IPS DF 19.7 (cell line): ENCODE measurements around the gene RAP1GDS1.
"Not testable (repeated sequence)": the region's sequence is repeated elsewhere in the genome, so short reads cannot be mapped to it uniquely, and the experiment has no call there.

Experiments used
- DNase-seq: peaks from one replicate; pipeline ENCODE4 v3.0.0-alpha.2; 2013; ENCODE audit warnings: low read depth, low spot score

RAP1GDS1 gene

GRCh38 chr4:98352396-98352795 is 91.2 kb downstream of the RAP1GDS1 start:
- no peak for DNase-seq

GRCh38 chr4:98352940-98353339 is 91.8 kb downstream of the RAP1GDS1 start:
- DNase-seq, result no peak

- no peak for DNase-seq
Observed at GRCh38 chr4:98358630-98359248, 97.6 kb downstream of the RAP1GDS1 start.

DNA sequence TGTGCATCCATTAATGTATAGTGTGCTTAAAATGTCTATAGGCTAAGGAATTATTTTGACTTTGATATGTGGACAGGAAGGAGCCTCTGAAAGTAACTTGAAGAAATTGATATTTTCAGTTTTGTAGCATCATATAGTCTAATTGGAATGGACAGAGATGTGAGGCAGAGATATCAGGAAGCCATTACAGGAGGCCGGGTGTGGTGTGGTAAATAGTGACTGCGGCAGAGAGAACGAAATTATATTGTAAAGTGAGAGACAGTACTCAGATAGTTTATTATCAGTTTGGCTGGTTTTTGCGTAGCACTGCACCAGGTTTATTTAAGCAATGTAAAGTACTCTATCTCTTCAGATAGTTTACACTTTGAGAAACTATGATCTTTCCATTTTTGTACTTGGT is 98.5 kb downstream of the RAP1GDS1 start:
- DNase-seq, result no peak

GRCh38 chr4:98363431-98363830 is 102.2 kb downstream of the RAP1GDS1 start:
- DNase-seq, result no peak

DNA sequence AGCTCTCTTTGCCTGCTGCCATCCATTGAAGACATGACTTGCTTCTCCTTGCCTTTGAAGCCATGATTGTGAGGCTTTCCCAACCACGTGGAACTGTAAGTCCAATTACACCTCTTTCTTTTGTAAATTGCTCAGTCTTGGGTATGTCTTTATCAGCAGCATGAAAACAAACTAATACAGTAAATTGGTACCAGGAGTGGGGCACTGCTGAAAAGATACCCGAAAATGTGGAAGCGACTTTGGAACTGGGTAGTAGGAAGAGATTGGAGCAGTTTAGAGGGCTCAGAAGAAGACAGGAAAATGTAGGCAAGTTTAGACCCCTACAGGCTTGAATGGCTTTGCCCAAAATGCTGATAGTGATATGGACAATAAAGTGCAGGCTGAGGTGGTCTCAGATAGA is 105.1 kb downstream of the RAP1GDS1 start:
- not testable (repeated sequence) for DNase-seq

DNA sequence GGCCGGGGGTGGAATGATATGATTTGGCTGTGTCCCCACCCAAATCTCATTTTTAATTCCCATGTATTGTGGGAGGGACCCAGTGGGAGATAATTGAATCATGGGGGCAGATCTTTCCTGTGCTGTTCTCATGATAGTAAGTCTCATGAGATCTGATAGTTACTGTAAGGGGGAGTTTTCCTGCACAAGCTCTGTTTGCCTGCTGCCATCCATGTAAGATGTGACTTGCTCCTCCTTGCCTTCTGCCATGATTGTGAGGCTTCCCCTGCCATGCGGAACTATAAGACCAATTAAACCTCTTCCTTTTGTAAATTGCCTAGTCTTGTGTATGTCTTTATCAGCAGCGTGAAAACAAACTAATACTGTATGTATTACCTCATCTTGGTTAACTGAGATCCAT is 106.8 kb downstream of the RAP1GDS1 start:
- DNase-seq, result not testable (repeated sequence)

DNA sequence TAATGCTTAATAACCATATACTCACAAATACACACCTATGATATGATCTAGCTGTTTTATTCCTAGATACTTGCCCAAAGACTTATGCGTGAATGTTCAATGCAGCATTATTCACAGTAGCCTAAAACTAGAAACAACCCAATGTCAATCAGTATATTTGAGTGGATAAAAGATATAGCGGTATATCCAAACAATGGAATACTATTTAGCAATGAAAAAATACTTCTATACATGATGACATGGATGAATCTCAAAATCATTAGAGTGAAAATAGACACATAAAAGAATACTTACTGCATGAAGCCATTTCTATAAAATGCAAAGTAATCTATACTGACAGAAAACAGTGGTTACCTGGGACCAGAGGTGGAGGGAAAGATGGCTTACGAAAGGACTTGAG is 108.1 kb downstream of the RAP1GDS1 start:
- DNase-seq, result no peak

DNA sequence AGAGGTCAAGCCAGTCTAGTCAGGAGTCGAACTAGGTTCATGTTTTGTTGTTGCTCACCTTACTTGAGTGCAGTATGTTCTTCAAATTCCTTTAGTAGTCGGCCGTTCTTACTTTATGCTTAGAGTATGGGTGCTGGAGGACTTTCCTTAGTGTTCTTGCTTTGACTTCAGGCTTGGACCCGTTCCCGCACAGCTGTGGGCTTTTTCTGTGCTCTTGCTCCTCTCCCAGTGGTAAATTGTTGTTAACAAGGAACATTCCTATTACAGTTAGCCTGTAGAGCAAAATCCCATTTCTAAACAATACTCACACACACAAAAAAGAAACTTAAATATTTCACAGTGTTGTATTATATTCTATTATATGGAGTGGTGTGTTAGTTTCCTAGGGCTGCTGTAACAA is 113.5 kb downstream of the RAP1GDS1 start:
- no peak for DNase-seq

GRCh38 chr4:98377559-98377958 is 116.4 kb downstream of the RAP1GDS1 start:
- no peak for DNase-seq

- DNase-seq, result no peak
Observed at GRCh38 chr4:98381306-98381705, 120.1 kb downstream of the RAP1GDS1 start.

GRCh38 chr4:98383431-98384106 is 122.4 kb downstream of the RAP1GDS1 start:
- DNase-seq, result no peak

- no peak for DNase-seq
Observed at GRCh38 chr4:98385831-98386230, 124.6 kb downstream of the RAP1GDS1 start.

DNA sequence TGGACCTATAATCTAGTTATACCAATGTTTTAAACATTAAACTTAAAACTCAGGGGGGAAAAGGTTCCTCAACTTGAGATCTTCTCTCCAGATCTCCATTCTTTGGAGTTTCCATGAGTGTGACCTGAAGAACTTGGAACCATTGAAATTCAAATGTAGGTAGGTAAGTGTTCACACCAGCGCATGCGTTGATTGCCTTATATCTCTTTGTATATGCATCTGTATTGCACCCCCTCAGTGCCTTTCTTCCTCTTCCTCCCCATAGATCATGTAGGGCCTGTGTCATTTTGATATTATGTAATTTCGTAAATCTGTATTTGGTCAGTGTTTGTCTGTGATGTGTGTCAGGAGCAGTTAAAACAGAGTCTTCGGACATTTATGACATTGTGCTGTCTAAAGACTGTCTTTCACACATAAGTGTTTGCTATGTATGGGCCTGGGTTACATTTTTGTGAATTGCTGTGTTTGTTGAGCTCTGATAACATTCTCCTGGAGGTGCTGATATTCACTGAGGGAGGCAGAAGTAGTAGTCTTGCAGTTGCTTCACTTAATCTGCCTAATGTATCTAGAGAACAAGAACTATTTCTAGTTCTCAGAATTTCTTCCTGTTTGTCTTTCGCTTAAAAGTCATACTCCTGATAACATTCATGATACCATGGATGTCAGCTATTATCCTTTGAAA is 126.3 kb downstream of the RAP1GDS1 start:
- no peak for DNase-seq

GRCh38 chr4:98394134-98394533 is 132.9 kb downstream of the RAP1GDS1 start:
- DNase-seq, result no peak

DNA sequence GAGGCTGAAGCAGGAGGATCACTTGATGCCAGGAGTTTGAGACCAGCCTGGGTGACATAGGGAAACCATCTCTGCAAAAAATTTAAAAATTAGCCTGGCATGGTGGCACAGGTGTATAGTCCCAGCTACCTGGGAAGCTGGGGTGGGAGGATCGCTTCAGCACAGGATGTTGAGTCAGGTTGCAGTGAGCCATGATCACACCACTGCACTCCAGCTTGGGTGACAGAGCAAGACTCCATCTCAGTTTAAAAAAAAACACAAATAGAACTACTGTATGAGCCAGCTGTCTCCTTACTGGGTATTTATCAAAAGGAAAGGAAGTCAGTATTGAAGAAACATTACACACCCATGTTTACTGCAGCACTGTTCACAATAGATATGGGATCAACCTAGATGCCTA is 138.7 kb downstream of the RAP1GDS1 start:
- no peak for DNase-seq

- DNase-seq, result no peak
Observed at GRCh38 chr4:98406819-98407218, 145.6 kb downstream of the RAP1GDS1 start.

- DNase-seq, result no peak
Observed at GRCh38 chr4:98411731-98412130, 150.5 kb downstream of the RAP1GDS1 start.

GRCh38 chr4:98416844-98417243 is 155.7 kb downstream of the RAP1GDS1 start:
- DNase-seq, result no peak

- not testable (repeated sequence) for DNase-seq
Observed at GRCh38 chr4:98420151-98420550, 159.0 kb downstream of the RAP1GDS1 start.

DNA sequence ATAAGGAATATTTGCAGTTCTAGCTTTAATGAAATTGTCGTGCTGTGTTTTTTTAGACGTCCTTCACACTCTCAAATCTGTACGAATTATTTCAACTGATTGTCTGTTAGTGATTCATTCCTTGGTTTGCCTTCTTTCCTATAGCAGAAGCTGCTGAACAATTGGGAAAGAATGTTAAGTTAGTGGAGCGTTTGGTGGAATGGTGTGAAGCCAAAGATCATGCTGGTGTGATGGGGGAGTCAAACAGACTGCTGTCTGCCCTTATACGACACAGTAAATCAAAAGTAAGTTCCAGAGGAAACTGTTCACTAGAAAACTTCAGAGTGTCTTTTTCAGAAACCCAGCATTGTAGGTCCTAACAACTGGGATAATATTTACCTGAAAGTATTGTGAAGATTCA is 159.9 kb downstream of the RAP1GDS1 start:
- DNase-seq, result no peak

DNA sequence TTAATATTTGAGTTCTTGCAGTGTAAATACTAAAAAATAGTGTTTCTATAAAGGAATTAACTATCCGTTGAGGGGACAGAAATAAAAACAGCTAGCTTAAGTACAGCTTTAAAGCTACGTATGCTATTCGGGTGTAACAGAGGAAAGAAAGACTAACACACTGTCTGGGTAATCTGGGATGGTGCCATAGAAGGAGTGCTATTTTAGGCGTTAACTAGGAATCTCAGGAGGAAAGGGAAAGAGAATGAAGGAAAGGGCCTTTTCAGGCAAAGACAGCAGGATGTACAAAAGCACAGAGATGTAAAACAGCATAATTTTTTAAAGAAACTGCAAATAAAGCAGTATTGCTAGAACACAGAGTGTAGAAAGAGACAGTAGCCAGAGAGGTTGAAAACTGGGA is 161.8 kb downstream of the RAP1GDS1 start:
- DNase-seq, result no peak
